ENCODE results near the gene THBS2.
"Not testable (repeated sequence)": the region's sequence is repeated elsewhere in the genome, so short reads cannot be mapped to it uniquely, and the experiment has no call there.

DNA sequence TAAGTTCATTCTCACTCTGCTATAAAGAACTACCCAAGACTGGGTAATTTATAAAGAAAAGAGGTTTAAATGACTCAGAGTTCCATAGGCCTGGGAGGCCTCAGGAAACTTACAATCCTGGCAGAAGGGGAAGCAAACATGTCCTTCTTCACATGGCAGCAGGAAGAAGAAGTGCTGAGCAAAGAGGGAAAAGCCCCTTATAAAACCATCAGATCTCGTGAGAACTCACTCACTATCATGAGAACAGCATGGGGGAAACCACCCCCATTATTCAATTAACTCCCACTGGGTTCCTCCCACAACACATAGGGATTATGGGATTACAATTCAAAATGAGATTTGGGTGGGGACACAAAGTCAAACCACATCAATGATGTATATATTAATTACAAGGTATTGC is 45.0 kb upstream of the THBS2 start:
- not testable (repeated sequence) for TF ChIP-seq POLR2A (IDR thresholded peaks at IDR 0.05)
- TF ChIP-seq, protein P1, sequence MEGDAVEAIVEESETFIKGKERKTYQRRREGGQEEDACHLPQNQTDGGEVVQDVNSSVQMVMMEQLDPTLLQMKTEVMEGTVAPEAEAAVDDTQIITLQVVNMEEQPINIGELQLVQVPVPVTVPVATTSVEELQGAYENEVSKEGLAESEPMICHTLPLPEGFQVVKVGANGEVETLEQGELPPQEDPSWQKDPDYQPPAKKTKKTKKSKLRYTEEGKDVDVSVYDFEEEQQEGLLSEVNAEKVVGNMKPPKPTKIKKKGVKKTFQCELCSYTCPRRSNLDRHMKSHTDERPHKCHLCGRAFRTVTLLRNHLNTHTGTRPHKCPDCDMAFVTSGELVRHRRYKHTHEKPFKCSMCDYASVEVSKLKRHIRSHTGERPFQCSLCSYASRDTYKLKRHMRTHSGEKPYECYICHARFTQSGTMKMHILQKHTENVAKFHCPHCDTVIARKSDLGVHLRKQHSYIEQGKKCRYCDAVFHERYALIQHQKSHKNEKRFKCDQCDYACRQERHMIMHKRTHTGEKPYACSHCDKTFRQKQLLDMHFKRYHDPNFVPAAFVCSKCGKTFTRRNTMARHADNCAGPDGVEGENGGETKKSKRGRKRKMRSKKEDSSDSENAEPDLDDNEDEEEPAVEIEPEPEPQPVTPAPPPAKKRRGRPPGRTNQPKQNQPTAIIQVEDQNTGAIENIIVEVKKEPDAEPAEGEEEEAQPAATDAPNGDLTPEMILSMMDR (IDR thresholded peaks at IDR 0.05) = not testable (repeated sequence)
